Activated B cell treated with CpG ODN at 0.5 μM for 24 hours (primary cell): ENCODE results near the gene TAS1R3. TPM values are rescaled to one million over a fixed set of nuclear protein-coding genes. Genes with fewer than 3 reads are reported as not detected.

Source experiments
- ATAC-seq: fragments of 200-7000 bp; cut with Tn5 transposase; one replicate; pipeline ENCODE4 v1.10.0; 2021; ENCODE audit warnings: low read depth, mild to moderate bottlenecking, moderate library complexity
- CTCF ChIA-PET: fragments of 350-600 bp; sonication (Branson Sonifier 250); formaldehyde crosslinking; loops from one replicate; lab custom pipeline; 2021; ENCODE audit warnings: antibody characterized with exemption; lab: Charles Lee
- POLR2A ChIA-PET: fragments of 350-600 bp; sonication (Branson Sonifier 250); formaldehyde crosslinking; loops from one replicate; lab custom pipeline; 2021; ENCODE audit warnings: antibody characterized with exemption; lab: Charles Lee
- DNase-seq: peaks from one replicate; pipeline ENCODE4 v3.0.0; 2022
- H3K27ac Mint-ChIP-seq: one replicate; pipeline ENCODE4 v1.8.0; 2020; ENCODE audit warnings: mixed read lengths
- H3K27me3 Mint-ChIP-seq: one replicate; pipeline ENCODE4 v1.8.0; 2021; ENCODE audit warnings: mixed read lengths
- H3K36me3 Mint-ChIP-seq: one replicate; pipeline ENCODE4 v1.8.0; 2021; ENCODE audit warnings: low read depth, mixed read lengths
- H3K4me1 Mint-ChIP-seq: one replicate; pipeline ENCODE4 v1.8.0; 2021; ENCODE audit warnings: mixed read lengths
- H3K4me3 Mint-ChIP-seq: one replicate; pipeline ENCODE4 v1.8.0; 2020; ENCODE audit warnings: mild to moderate bottlenecking, mixed read lengths
- H3K9me3 Mint-ChIP-seq: one replicate; pipeline ENCODE4 v1.8.0; 2020; ENCODE audit warnings: mixed read lengths
- CTCF ChIP-seq: fragments of 200-600 bp; IDR thresholded peaks from one replicate; pipeline ENCODE4 v1.8.0; 2022; ENCODE audit warnings: antibody characterized with exemption, mild to moderate bottlenecking
- intact Hi-C: fragments of 100-400 bp; cut with micrococcal nuclease; formaldehyde crosslinking; loops from one replicate; pipeline ENCODE4 v1.15.1; 2024
- total RNA-seq: library from RNA; stranded (reverse); gene quantifications from 2 replicates; pipeline ENCODE4 v1.2.3, GENCODE V29; 2022

Gene TAS1R3
- total RNA-seq, 1 donor from 2014 or later = 2.5 TPM

- ChIA-PET CTCF (no interaction called here), POLR2A (no interaction called here)
- no peak for TF ChIP-seq CTCF
- Mint-ChIP-seq H3K36me3 (no peaks in the 10 kb centered on the region), H3K27ac (no peak overlapping the region), H3K4me3 (no peak overlapping the region), H3K4me1 (peaks cover 17% of the 10 kb centered on the region), H3K9me3 (no peaks in the 10 kb centered on the region), H3K27me3 (peaks cover 18% of the 10 kb centered on the region)
- ATAC-seq = no peak
- DNase-seq = no peak
- intact Hi-C loops = loop anchor here (5.0 kb wide), 1 partner anchor 89 kb away; no protein-coding TSS in a partner anchor
These were observed 22.5 kb downstream of the TAS1R3 start for GRCh38 chr1:1353389-1354151.

- Mint-ChIP-seq H3K4me3 (no peak overlapping the region), H3K27me3 (peaks cover 21% of the 10 kb centered on the region), H3K27ac (no peak overlapping the region), H3K9me3 (no peaks in the 10 kb centered on the region), H3K36me3 (no peaks in the 10 kb centered on the region), H3K4me1 (peaks cover 21% of the 10 kb centered on the region)
- DNase-seq = no peak
- TF ChIP-seq CTCF = no peak
- POLR2A ChIA-PET = no interaction called here
- CTCF ChIA-PET = no interaction called here
- ATAC-seq = peak; percentile 16
- intact Hi-C loops = loop anchor here (5.0 kb wide), 1 partner anchor 88 kb away; no protein-coding TSS in a partner anchor
These were observed 23.5 kb downstream of the TAS1R3 start for GRCh38 chr1:1354271-1355247.

GRCh38 chr1:1355416-1355815, 24.3 kb downstream of the TAS1R3 start:
- Mint-ChIP-seq H3K4me1 (peaks cover 21% of the 10 kb centered on the region), H3K9me3 (no peaks in the 10 kb centered on the region), H3K27me3 (peaks cover 21% of the 10 kb centered on the region), H3K4me3 (no peak overlapping the region), H3K27ac (no peak overlapping the region), H3K36me3 (no peaks in the 10 kb centered on the region)
- no peak for TF ChIP-seq CTCF
- intact Hi-C loops = no loop called here
- ChIA-PET POLR2A (interaction anchor here (0.6 kb wide), 1 partner anchor 234 kb away, joined by 5 read pairs; no protein-coding TSS in a partner anchor), CTCF (no interaction called here)
- ATAC-seq (peak; percentile 22), DNase-seq (no peak)

GRCh38 chr1:1356166-1356795, 25.2 kb downstream of the TAS1R3 start:
- POLR2A ChIA-PET = no interaction called here
- ATAC-seq = no peak
- Mint-ChIP-seq H3K27ac (no peak overlapping the region), H3K9me3 (no peaks in the 10 kb centered on the region), H3K27me3 (peaks cover 26% of the 10 kb centered on the region), H3K4me1 (peaks cover 21% of the 10 kb centered on the region), H3K4me3 (no peak overlapping the region), H3K36me3 (no peaks in the 10 kb centered on the region)
- CTCF ChIA-PET = interaction anchor here (2.2 kb wide), 1 partner anchor 15 kb away, joined by 4 read pairs; no protein-coding TSS in a partner anchor
- no peak for TF ChIP-seq CTCF
- intact Hi-C loops = no loop called here
- no peak for DNase-seq
